Daoy (cell line): ENCODE results near the gene DPP7. TPM values are rescaled to one million over a fixed set of nuclear protein-coding genes. Genes with fewer than 3 reads are reported as not detected.

ENCODE experiments used
- DNase-seq: peaks from one replicate; pipeline ENCODE4 v3.0.0-alpha.2; 2015; ENCODE audit warnings: low read depth
- total RNA-seq: library from RNA; depleted of rRNA; stranded (reverse); fragments of >200 nt; shearing (Covaris generic); gene quantifications from 2 replicates; pipeline ENCODE4 v1.2.3, GENCODE V29; 2014

The DPP7 gene
- total RNA-seq, 1 experiment from 2014 or later, result 23.0 TPM

DNA sequence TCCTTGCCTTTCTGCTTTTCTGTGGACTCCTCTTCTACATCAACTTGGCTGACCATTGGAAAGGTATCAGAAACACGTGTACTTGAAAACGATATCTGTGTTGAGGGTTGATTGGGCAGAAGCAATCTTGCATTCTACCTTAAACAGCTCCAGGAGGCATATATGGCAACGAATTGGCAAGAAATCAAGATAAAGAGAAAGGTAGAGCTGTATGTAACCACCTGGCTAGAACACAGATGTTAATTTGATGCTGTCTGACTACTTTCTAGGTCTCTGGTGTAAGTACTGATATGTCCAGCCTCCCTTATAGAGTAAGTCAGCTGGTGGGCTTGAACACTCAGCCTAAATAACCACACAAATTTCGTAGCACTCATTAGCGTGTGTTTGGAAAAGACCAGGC, 26.4 kb downstream of the DPP7 start:
- DNase-seq, result no peak

DNA sequence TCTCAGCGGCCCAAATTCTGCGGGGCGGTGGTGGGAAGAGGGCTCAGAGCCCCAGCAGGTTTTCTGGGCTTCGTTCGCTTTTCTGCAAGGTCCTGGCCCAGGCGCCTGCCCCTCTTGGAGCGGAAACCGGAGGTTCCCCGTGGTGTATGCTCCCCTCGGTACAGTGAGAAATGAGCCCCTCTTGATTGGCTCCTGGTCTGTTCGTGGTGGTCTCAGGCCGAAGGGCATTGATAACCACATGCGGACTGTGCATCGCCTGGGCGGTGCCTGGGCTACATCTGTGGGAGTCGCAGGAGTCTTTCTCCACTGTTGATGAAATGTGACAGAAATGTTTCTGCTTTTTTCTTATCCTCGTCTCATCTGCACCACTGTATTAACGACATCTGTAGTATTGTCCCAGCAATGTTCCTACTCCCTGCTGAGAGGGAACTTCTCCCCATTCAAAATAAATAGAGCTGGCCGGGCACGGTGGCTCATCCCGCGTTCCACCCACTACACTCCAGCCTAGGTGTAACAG, 27.1 kb downstream of the DPP7 start:
- no peak for DNase-seq

DNA sequence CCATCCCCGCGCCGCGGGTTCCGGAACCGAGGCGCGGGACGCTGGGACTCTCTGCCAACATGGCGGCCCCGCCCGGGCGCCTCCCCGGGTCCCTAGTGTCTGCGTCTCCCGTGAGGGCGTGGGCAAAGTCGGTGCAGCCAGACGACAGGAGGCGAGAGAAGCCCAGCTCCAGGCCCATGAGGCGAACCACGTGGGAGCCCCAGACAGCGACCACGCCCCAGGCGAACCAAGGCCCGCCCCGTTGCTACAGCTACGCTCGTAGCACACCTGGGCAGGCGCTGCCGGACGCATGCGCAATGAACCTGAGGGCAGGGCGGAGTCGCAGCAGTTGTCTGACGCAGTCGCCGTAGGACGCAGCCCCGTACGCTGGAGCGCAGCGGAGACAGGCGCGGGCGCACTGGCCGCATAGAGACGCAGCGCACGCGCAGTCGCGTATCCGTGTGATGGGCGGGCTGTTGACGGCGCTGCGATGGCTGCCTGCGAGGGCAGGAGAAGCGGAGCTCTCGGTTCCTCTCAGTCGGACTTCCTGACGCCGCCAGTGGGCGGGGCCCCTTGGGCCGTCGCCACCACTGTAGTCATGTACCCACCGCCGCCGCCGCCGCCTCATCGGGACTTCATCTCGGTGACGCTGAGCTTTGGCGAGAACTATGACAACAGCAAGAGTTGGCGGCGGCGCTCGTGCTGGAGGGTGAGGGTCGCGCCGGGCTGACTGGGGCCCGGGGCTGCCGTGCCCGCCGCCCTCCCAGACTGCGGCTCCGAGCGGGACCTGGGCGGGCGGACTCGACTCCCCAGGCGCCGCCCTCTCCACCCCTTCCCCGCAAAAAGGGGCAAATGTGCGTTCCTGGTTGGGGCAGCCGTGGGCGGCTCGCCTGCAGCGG, 27.8 kb downstream of the DPP7 start, which contains the start of gene MAN1B1:
Gene MAN1B1, plus strand, starts transcription at position 455 of the 878 bp plus-strand sequence. Its CDS starts 15 bp downstream, at position 470.
- DNase-seq, result peak; percentile 100

DNA sequence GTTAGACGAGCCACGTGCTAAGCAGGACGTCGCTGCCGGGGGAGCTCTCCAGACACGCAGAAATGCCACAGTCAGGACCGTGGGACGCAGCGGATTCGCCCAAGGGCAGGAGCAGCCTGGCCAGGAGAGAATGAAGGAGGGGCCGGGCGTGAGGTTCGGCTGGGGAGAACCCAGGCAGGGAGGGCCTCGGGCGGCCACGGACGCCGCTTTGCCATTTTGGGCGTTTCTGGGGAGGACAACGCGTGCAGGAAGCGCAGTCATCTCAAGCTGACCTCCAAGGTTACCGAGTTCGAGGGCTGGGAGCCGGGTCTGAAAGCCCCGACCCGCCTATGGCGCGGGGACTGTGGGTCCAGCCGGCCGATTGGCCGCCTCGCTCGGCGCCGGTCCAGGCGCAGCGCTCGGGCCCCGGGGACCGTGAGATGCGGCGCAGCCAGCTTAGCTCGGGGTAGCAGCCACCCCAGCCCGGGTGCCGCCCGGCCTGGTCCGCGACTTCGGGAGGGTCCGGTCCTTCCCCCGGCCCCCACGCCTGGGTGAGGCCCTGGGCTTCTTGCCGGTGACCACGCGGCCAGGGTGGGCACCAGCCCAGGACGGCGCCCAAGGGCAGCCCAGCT, 28.5 kb downstream of the DPP7 start:
- DNase-seq, result peak; percentile 62

DNA sequence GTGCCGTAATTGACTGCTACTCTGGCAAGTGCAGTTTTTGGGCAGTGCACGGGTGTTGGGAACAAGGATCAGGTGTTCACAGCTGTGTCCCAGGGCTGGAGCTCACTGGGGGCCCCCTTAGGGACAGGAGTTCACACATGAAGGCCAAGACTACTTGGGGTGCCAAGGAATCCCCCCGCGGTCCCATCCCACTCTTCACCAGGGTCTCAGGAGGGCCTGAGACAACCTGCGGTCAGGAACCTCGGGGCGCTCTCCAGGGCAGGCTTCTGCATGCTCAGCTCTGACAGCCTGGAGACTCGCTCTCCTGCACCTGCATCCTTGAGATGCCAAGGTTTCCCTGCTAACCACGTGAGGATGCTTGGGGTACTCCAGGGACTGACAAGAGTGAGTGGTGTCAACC, 30.0 kb downstream of the DPP7 start:
- DNase-seq, result no peak

DNA sequence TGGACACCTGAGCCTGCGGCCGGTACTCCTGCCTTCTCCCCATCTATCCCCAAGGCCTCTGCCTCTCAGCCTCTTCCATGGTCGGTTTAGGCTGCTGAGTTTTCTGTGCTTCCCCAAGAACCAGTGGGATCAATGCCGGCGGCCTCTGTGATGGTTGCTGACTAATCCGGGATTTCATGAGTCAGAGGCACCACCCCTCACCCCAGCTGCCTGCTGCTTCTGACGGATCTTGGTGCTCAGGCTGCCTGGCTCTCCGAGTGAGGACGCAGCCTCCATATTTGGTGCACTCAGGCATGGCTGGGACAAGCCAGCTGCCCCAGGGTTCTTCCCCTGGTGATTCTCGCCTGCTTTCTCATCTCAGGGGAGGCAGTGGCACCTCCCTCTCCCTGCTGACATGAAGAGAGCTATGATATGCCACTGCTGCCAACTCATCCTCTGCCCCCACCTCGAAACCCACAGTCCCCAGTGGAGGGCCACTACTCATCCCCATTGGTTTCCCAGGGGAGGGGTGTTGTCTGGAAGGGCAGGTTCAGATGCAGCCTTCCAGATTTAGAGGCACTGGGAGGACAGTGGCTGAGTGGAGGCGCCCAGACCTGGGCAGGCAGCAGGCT, 31.0 kb downstream of the DPP7 start:
- peak; percentile 99 for DNase-seq

DNA sequence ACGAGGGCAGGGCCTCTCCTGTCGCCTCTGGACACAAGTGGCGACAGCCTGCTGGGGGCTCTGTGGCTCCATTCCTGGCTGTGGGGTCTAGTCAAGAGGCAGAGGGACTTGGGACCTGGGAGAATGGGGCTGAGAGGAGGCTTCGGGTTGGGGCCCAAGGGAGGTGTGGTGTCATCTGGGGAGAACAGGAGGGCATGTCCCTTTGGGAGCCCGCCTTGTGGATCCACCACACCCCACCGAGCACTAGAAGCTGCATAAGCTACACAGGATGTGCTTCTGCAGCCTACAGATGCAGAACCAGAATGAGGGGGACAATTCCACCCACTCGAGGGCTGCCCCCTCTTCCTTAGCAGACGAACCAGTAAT, 31.6 kb downstream of the DPP7 start:
- DNase-seq, result no peak

DNA sequence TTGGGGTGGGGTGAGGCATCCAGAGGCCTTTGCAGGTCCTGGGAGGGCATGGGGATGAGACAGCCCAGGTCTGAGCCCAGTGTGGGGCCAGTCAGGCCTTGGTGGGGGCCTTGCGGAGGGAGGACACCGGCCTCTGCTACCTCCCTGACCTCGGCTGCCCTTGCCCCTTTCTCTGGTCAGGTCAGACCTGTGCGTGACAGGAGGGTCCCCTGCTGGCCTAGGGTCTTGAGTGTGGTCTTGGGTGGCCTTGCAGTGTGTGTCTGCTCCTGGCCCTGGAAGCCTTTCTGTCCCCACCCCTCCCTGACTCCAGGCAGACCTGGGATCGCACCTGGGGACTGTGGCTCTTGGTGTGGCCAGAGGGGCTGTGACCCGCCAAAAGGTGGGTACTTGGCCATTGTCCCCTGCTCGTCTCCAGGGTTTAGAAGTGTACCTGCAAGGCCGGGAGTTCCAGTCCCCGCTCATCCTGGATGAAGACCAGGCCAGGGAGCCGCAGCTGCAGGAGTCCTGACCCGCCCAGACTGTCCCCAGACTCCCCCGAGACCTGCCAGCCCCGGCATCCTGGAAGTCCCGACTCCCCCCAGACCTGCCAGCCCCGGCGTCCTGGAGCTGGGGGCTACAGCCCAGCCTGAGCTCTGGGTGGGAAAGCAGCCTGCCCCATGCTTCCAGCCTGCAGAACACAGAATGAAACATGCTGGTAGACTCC, 32.2 kb downstream of the DPP7 start:
- no peak for DNase-seq

DNA sequence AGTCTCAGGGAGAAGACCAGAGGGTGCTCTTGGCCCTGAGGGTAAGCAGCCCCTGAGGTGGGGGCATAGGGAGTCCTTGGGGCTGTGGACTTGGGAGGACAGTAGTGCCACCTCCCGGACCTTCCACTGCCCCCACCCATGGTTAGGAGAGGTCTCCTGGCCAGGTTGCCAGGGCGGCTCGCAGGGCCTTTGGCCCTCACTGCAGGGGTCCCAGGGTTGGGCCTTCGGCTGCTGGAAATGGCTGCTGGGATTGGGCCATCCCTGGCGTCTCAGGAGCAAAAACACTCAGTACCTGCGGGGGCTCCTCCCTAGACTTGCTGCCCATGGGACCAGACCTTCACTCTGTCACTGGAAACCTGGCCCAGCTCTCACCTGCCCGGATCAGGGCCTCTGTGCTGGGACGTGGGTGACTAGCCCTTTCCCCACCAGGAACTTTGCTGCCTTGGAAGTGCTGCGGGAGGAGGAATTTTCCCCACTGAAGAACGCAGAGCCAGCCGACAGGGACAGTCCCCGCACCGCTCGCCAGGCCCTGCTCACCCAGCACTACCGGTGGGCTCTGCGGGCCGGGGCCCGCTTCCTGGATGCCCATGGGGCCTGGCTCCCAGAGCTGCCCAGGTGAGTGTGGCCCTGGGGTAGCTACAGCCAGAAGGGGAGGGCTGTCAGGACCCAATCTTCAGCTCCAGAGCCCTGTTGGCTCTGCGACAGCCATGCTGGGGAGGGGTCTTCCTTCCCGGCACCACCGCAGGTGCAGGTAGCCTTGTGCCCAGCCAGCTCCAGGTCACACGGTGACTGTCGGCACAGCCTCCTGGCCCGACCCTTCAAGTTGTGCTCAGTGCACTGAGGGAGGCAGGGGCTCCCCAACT, 34.0 kb downstream of the DPP7 start:
- no peak for DNase-seq

DNA sequence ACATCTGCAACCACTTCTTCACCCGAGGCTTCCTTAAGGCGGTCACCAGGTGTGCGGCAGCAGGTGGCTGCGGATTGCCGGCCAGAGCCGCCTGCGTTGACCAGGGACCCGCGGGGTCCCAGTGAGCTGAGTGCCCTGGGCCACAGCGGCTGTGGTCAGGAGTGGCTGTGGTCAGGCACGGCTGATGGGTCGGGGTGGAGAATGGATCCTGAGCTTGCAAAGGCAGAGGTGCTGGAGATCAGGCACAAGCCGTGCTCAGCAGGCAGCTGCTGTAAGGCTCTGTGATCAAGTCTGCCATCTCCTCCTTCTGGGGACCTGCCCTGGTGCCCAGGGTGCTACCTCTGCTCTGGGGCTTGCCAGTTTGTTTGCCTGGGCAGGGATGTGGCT, 35.1 kb downstream of the DPP7 start:
- no peak for DNase-seq

DNA sequence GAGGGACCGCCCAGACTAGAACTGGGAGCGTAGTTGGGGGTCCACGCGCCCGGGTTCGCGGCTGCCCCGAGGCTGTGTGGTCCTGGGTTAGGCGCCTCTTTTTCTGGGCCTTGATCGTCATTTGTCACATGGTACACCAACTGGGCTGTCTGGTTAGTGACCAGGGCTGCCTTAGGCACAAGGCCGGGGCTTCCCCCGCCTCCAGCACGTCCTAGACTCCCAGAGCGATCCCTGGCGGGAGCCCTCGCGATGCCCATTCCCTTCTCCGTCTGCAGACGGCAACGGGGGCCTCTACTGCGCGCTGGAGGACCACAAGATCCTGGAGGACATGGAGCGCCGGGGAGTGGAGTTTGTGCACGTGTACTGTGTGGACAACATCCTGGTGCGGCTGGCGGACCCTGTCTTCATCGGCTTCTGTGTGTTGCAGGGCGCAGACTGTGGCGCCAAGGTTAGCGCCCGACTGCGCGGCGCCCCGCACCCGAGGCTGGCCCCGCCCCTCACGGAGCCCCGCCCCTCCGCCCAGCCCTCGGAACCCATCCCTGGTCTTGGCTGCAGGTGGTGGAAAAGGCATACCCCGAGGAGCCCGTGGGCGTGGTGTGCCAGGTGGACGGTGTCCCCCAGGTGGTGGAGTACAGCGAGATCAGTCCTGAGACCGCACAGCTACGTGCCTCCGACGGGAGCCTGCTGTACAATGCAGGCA, 35.7 kb downstream of the DPP7 start:
- no peak for DNase-seq

DNA sequence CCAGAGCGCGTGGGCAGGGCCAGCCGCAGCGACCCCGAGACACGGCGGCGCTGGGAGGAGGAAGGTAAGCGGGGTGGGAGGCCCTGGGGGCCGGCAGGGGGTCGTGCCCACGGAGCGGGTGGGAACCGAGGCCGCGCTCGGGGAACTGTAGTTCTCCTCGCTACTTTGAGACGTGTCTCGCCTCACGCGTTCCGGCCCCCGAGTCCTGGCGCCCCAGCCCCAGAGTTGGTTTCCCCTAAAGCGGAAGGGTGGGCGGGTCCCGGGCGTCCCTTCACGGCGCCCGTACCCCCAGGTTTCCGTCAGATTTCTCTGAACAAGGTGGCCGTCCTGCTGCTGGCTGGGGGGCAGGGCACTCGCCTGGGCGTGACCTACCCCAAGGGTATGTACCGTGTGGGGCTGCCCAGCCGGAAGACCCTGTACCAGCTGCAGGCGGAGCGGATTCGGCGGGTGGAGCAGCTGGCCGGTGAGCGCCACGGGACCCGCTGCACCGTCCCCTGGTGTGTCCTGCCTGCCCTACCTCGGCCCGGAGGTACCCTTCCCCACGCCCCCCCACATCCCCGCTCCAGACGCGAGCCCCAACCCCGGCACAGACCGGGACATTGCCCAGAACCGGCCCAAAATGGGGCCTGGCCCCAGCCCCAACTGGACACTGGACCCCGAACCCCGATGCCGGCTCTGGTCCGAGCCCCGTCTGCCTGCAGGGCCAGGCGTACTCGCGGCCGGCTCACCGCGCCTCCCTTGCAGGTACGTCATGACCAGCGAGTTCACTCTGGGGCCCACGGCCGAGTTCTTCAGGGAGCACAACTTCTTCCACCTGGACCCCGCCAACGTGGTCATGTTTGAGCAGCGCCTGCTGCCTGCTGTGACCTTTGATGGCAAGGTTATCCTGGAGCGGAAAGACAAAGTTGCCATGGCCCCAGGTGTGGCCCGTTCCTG, 36.5 kb downstream of the DPP7 start:
- no peak for DNase-seq

DNA sequence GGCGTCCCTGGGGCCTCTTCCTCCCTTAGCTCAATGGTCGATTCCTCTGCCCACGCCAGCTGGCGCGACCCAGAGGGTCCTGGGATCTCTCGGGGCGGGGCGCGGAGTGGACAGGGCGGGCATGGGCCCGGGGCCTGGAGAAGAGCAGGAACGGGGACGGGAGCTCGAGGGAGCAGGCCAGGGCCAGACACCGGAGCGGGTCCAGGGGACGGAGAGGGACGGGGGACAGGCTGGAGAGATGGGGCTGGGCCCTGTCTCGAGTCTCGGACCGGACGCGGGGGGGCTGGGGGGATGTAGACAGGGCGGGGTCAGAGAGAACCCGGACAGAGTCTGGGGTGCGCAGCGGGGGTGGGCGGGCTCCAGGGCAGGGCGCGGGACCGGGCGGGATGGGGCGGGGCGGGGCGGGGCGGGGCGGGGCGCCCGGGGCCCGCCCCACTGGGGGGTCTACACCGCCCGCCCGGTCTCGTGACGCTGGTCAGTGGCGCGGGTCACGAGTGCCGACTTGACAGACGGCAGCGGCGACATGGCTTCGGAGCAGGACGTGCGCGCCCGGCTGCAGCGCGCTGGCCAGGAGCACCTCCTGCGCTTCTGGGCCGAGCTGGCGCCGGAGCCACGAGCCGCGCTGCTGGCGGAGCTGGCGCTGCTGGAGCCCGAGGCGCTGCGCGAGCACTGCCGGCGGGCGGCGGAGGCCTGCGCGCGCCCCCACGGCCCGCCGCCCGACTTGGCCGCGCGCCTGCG, 37.4 kb downstream of the DPP7 start, which contains the start of gene UAP1L1:
Gene UAP1L1, plus strand, starts transcription at position 508 of the 738 bp plus-strand sequence. Its CDS starts 16 bp downstream, at position 524.
- DNase-seq, result peak; percentile 76

DNA sequence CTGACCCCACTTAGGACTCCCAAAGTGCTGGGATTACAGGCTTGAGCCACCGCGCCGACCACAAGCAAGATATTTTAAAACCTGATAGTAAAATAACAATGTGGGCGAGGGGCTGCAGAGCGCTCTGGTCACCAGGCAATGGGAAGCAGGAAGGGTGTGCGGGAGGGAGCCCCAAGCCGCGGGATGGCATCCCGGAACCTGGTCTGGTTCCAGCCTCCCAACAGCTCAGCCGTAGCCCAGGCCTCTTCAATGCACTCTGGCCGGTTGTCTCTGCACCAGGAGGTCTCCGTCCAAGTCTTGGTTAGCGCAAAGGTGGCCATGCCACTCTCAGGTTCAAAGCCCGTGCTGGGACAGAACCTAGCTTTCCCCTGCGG, 37.9 kb downstream of the DPP7 start:
- DNase-seq, result no peak

DNA sequence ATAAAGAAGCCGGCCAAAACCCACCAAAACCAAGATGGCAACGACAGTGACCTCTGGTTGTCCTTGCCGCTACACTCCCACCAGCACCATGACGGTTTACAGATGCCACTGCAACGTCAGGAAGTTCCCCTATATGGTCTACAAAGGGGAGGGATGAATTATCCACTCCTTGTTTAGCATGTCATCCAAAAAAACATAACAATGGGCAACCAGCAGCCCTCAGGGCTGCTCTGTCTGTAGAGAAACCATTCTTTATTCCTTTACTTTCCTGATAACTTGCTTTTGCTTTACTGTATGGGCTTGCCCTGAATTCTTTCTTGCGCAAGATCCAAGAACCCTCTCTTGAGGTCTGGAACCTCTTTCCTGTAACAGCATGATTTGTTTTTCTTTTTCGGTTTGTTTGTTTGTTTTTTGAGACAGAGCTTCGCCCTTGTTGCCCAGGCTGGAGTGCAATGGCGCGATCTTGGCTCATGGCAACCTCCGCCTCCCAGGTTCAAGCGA, 39.2 kb downstream of the DPP7 start:
- DNase-seq, result no peak

DNA sequence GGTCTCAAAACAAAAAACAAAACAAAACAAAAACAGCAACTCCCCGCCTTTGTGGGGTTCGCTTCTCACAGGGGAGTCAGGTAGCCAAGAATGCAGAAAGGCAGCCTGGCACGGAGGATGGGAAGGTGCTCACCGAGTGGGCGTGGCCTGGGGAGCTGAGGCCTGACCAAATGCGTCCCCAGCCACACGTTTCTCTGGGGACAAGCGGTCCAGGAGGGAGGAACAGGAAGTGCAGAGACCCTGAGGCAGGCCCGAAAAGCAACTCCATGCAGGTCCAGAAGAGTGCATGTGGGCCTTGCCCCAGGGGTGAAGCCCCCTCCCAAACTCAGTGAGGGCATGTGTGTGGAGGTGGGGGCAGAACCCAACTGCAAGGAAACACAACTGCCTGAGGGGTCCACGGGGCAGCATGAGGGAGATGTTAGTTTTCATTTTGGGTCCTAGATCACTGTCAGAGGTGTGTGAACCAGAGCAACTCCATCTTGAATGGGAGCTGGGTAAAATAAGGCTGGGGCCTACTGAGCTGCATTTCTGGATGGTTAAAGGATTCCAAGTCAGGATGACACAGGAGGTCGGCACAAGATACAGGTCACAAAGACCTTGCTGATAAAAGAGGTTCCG, 39.8 kb downstream of the DPP7 start:
- DNase-seq, result no peak

DNA sequence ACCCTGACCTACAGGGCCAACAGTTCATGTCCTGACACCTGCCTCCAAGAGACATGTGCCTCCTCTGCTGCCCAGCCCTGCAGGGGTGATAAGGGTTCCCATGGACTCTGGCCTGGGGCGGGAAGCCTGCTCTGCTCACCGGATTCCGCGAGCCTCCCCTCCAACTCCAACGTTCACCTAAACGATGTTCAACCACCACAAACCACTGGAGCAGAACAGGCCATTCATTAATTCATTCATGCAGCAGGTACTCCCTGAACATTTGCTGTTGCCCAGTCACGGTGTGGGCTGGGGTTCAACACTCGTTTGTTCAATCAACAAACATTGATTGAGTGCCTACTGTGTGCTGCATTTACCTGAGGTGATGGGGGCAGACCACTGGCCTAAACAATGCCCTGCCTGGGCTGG, 40.5 kb downstream of the DPP7 start:
- DNase-seq, result no peak

DNA sequence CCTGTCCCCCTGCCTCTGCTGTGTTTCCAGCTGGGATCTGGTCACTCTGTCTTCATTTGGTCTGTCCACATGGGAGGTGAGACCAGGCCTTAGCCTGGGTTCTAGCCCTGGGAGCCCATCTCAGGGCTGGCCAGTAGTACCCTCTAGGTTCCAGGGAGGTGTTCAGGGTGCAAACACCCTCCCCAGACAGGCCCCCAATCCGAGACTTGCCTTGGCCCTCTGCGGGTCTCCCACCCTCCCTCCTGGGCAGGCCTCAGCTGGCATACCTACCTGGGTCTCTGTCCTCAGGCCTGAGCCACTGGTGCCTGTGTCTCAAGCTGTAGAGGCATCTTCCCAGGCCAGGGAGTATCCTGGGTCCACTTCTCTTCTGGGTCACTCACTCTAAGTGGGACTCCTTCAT, 43.3 kb downstream of the DPP7 start:
- DNase-seq, result no peak
